B cell (primary cell): ENCODE measurements around the gene WBP1L. TPM values are rescaled to one million over a fixed set of nuclear protein-coding genes. Genes with fewer than 3 reads are reported as not detected.

ENCODE experiments used
- ATAC-seq: fragments of 200-7000 bp; cut with Tn5 transposase; one replicate; pipeline ENCODE4 v1.10.0; 2021; ENCODE audit warnings: low read depth, mild to moderate bottlenecking, moderate number of reproducible peaks, moderate library complexity
- CTCF ChIA-PET: fragments of 350-600 bp; sonication (Branson Sonifier 250); formaldehyde crosslinking; loops from one replicate; lab custom pipeline; 2021; ENCODE audit warnings: antibody characterized with exemption, inconsistent platforms; lab: Charles Lee
- POLR2A ChIA-PET: fragments of 350-600 bp; sonication (Branson Sonifier 250); formaldehyde crosslinking; loops from one replicate; lab custom pipeline; 2021; ENCODE audit warnings: antibody characterized with exemption; lab: Charles Lee
- DNase-seq: peaks from one replicate; pipeline ENCODE4 v3.0.0; 2013
- H2AFZ ChIP-seq: 2 replicates; pipeline ENCODE4 v1.6.1; 2012; ENCODE audit warnings: mild to moderate bottlenecking, low read depth, low read length; ENCODE audit not compliant: insufficient read depth, poor library complexity, severe bottlenecking
- H3K27ac ChIP-seq, 2 donors: 1 replicate in 1 of 2; 2 replicates in 1 of 2; pipeline ENCODE4 v1.5.1; 2012 to 2013; ENCODE audit warnings: low read length in 2 of 2, mild to moderate bottlenecking in 2 of 2, moderate library complexity in 1 of 2
- H3K27me3 ChIP-seq, 4 experiments: fragments of 200-600 bp in 1 of 4; sonication (generic) in 1 of 4; replicated peaks in 1 of 4; 1 replicate in 2 of 4; 2 replicates in 2 of 4; pipeline versions ENCODE4 v1.6.1 to v1.7.0; 2013 to 2016; ENCODE audit warnings: low read length in 3 of 4, mild to moderate bottlenecking in 2 of 4, mixed read lengths in 1 of 4, moderate library complexity in 1 of 4; ENCODE audit not compliant: insufficient read depth in 4 of 4, control insufficient read depth in 3 of 4; ENCODE audit errors: control extremely low read depth in 1 of 4
- H3K36me3 ChIP-seq, 2 experiments: replicated peaks in 1 of 2; 1 replicate in 1 of 2; 2 replicates in 1 of 2; pipeline versions ENCODE4 v1.6.1 to v1.7.1; 2013; ENCODE audit warnings: low read length in 1 of 2; ENCODE audit not compliant: insufficient read depth in 2 of 2, control insufficient read depth in 1 of 2; ENCODE audit errors: control extremely low read depth in 1 of 2, extremely low read depth in 1 of 2
- H3K4me1 ChIP-seq, 2 donors: fragments of 200-600 bp in 1 of 2; sonication (generic) in 1 of 2; 1 replicate in 1 of 2; 2 replicates in 1 of 2; pipeline versions ENCODE4 v1.5.1 to v1.6.1; 2013 to 2017; ENCODE audit warnings: low read length in 2 of 2; ENCODE audit not compliant: control insufficient read depth in 2 of 2, insufficient read depth in 2 of 2
- H3K4me2 ChIP-seq: replicated peaks from 2 replicates; pipeline ENCODE3; 2012; ENCODE audit warnings: mild to moderate bottlenecking, low read depth, low read length; ENCODE audit not compliant: poor library complexity, severe bottlenecking
- H3K4me3 ChIP-seq, 5 experiments: fragments of 200-600 bp in 1 of 5; sonication (generic) in 1 of 5; 1 replicate in 3 of 5; 2 replicates in 2 of 5; pipeline versions ENCODE4 v1.5.1 to v1.7.0; 2011 to 2016; ENCODE audit warnings: low read length in 4 of 5, mild to moderate bottlenecking in 4 of 5, low read depth in 2 of 5, control low read depth in 1 of 5, moderate library complexity in 1 of 5; ENCODE audit not compliant: insufficient read depth in 1 of 5; ENCODE audit errors: control extremely low read depth in 1 of 5, extremely low read depth in 1 of 5
- H3K79me2 ChIP-seq: fragments of 200-600 bp; sonication (generic); one replicate; pipeline ENCODE4 v1.6.0; 2016; ENCODE audit warnings: low read length; ENCODE audit not compliant: control insufficient read depth, insufficient read depth
- H3K9ac ChIP-seq: fragments of 200-600 bp; sonication (generic); 2 replicates; pipeline ENCODE4 v1.6.1; 2017; ENCODE audit warnings: mild to moderate bottlenecking, low read length, moderate library complexity
- H3K9me3 ChIP-seq, 3 donors: one replicate each; pipeline versions ENCODE4 v1.6.1 to v1.7.1; 2013; ENCODE audit warnings: low read length in 2 of 3; ENCODE audit not compliant: control insufficient read depth in 2 of 3, insufficient read depth in 1 of 3; ENCODE audit errors: control extremely low read depth in 1 of 3
- H4K20me1 ChIP-seq: 2 replicates; pipeline ENCODE4 v1.6.0; 2012; ENCODE audit warnings: mild to moderate bottlenecking, low read length; ENCODE audit not compliant: insufficient read depth, control insufficient read depth, poor library complexity, severe bottlenecking
- H3K27ac Mint-ChIP-seq: one replicate; pipeline ENCODE4 v1.8.0; 2021; ENCODE audit warnings: mixed read lengths
- H3K27me3 Mint-ChIP-seq: one replicate; pipeline ENCODE4 v1.8.0; 2021; ENCODE audit warnings: mixed read lengths
- H3K4me1 Mint-ChIP-seq: one replicate; pipeline ENCODE4 v1.8.0; 2021; ENCODE audit warnings: mixed read lengths
- H3K4me3 Mint-ChIP-seq: one replicate; pipeline ENCODE4 v1.8.0; 2021; ENCODE audit warnings: mixed read lengths
- H3K9me3 Mint-ChIP-seq: one replicate; pipeline ENCODE4 v1.8.0; 2022; ENCODE audit warnings: mixed read lengths; ENCODE audit not compliant: insufficient read depth
- EZH2 ChIP-seq: IDR thresholded peaks from 2 replicates; pipeline ENCODE4 v1.6.1; 2012; ENCODE audit warnings: borderline replicate concordance, low read depth, mild to moderate bottlenecking, moderate library complexity, low read length; ENCODE audit not compliant: insufficient read depth, poor library complexity, severe bottlenecking
- WGBS: methylation state at CpG from one replicate; pipeline ENCODE4 v1.1.5; 2013; ENCODE audit warnings: missing lambda C conversion rate; ENCODE audit not compliant: insufficient coverage; 5-methylcytosine and 5-hydroxymethylcytosine counted together
- intact Hi-C: fragments of 100-400 bp; cut with micrococcal nuclease; formaldehyde crosslinking; loops from one replicate; pipeline ENCODE4 v1.10.0; 2022
- polyA plus RNA-seq: library from polyadenylated mRNA; depleted of rRNA; stranded (reverse); fragments of >200 nt; gene quantifications from 2 replicates; pipeline ENCODE4 v1.2.3, GENCODE V29; 2012
- total RNA-seq, 2 donors: library from RNA; stranded (reverse); fragments of 120-200 nt in 1 of 2; gene quantifications; 1 replicate in 1 of 2; 2 replicates in 1 of 2; pipeline versions ENCODE4 v1.2.3 to v1.2.4, GENCODE V29; 2013 to 2022
- TF ChIP-seq, protein P1 (sequence below): fragments of 200-600 bp; IDR thresholded peaks from one replicate; pipeline ENCODE4 v1.8.0; 2022; ENCODE audit warnings: antibody characterized with exemption, mild to moderate bottlenecking

Gene WBP1L
- total and polyA plus RNA-seq, 2 donors (not counting 1 experiment from before 2014, with no cell fraction given) = 14.3 to 43.2 TPM

DNA sequence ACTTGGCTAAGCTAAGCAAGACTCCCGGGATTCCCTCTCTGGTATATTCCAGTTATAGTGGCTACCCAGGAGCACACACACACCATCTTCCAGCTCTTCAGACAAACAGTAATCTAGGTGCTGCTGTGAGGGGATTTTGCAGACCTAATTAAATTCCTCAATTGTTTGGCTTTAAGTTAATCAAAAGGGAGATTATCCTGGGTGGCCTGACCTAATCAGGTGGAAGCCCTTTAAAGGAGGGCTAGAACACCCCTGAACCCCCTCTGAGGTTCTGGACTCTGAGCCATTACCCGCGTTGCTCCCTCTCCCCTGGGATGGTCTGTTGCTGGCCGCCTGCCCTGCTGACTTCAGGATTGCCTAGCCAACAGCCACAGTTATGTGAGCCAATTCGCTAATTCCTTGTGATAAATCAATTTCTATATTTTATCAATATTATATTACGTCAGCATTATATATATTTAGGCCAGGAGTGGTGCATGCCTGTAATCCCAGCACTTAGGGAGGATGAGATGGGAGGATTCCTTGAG lies 22.9 kb upstream of the WBP1L start:
- Mint-ChIP-seq H3K27me3 (no peaks in the 10 kb centered on the region), H3K9me3 (peaks cover 3% of the 10 kb centered on the region), H3K4me1 (peaks cover 9% of the 10 kb centered on the region), H3K27ac (no peak overlapping the region), H3K4me3 (no peak overlapping the region)
- no peaks in the 10 kb centered on the region for H3K9me3 ChIP-seq
- H3K27me3 ChIP-seq = no peaks in the 10 kb centered on the region
- no peak overlapping the region for H2AFZ ChIP-seq
- ATAC-seq (no peak), DNase-seq (no peak)
- ChIA-PET POLR2A (interaction anchor here (0.6 kb wide), 1 partner anchor 10 kb away, joined by 5 read pairs; no protein-coding TSS in a partner anchor), CTCF (interaction anchor here (0.6 to 1.3 kb wide), 4 partner anchors 10 to 76 kb away, joined by 3 to 4 read pairs (median 4); partner anchors contain the start of gene TRIM8)
- H3K36me3 ChIP-seq = peaks cover 0 to 3% of the 10 kb centered on the region in 2 experiments
- H3K4me2 ChIP-seq = no peak overlapping the region
- WGBS = 94% methylated on average over 2 of the region's 6 CpGs
- H3K9ac ChIP-seq = no peak overlapping the region
- H3K79me2 ChIP-seq = peaks cover 39% of the 10 kb centered on the region
- intact Hi-C loops = no loop called here
- no peak overlapping the region for H3K27ac ChIP-seq
- no peaks in the 10 kb centered on the region for H3K4me1 ChIP-seq
- H4K20me1 ChIP-seq = no peaks in the 10 kb centered on the region
- no peak overlapping the region for H3K4me3 ChIP-seq
- no peak for TF ChIP-seq EZH2
- TF ChIP-seq, protein P1, sequence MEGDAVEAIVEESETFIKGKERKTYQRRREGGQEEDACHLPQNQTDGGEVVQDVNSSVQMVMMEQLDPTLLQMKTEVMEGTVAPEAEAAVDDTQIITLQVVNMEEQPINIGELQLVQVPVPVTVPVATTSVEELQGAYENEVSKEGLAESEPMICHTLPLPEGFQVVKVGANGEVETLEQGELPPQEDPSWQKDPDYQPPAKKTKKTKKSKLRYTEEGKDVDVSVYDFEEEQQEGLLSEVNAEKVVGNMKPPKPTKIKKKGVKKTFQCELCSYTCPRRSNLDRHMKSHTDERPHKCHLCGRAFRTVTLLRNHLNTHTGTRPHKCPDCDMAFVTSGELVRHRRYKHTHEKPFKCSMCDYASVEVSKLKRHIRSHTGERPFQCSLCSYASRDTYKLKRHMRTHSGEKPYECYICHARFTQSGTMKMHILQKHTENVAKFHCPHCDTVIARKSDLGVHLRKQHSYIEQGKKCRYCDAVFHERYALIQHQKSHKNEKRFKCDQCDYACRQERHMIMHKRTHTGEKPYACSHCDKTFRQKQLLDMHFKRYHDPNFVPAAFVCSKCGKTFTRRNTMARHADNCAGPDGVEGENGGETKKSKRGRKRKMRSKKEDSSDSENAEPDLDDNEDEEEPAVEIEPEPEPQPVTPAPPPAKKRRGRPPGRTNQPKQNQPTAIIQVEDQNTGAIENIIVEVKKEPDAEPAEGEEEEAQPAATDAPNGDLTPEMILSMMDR = no peak

GRCh38 chr10:102721954-102722353 lies 21.8 kb upstream of the WBP1L start:
- H3K4me3 ChIP-seq = no peak overlapping the region
- peaks cover 38% of the 10 kb centered on the region for H3K79me2 ChIP-seq
- H3K9me3 ChIP-seq = no peaks in the 10 kb centered on the region
- peaks cover 0 to 8% of the 10 kb centered on the region in 2 experiments for H3K36me3 ChIP-seq
- 96% methylated on average over 4 of the region's 4 CpGs for WGBS
- DNase-seq = no peak
- H4K20me1 ChIP-seq = no peaks in the 10 kb centered on the region
- H3K4me1 Mint-ChIP-seq = peaks cover 2% of the 10 kb centered on the region
- no peak overlapping the region for H3K27ac ChIP-seq
- no peaks in the 10 kb centered on the region for H3K27me3 ChIP-seq
- no peak overlapping the region for H3K4me2 ChIP-seq
- ChIA-PET POLR2A (no interaction called here), CTCF (interaction anchor here (1.3 kb wide), 1 partner anchor 77 kb away, joined by 4 read pairs; the partner anchor contains the start of gene TRIM8)
- intact Hi-C loops = no loop called here
- H3K4me3 Mint-ChIP-seq = no peak overlapping the region
- peaks cover 3% of the 10 kb centered on the region for H3K9me3 Mint-ChIP-seq
- no peaks in the 10 kb centered on the region for H3K4me1 ChIP-seq
- no peak overlapping the region for H3K9ac ChIP-seq
- no peak overlapping the region for H2AFZ ChIP-seq
- no peak for ATAC-seq
- no peaks in the 10 kb centered on the region for H3K27me3 Mint-ChIP-seq
- no peak overlapping the region for H3K27ac Mint-ChIP-seq
- TF ChIP-seq EZH2 = no peak
- TF ChIP-seq, protein P1 = no peak
